CD4-positive, alpha-beta T cell treated with Interleukin-6 for 4 hours (primary cell): ENCODE measurements around the gene EIF3L.

ENCODE experiments used
- DNase-seq: peaks from one replicate; pipeline ENCODE4 v3.0.0-alpha.2; 2020; ENCODE audit warnings: mixed read lengths

Gene EIF3L

GRCh38 chr22:37906364-37907008, 57.3 kb downstream of the EIF3L start:
- peak; percentile 58 for DNase-seq

GRCh38 chr22:37907036-37907954, 58.1 kb downstream of the EIF3L start:
- no peak for DNase-seq

GRCh38 chr22:37909766-37910165, 60.5 kb downstream of the EIF3L start:
- no peak for DNase-seq

GRCh38 chr22:37910890-37911672, 61.9 kb downstream of the EIF3L start:
- DNase-seq = no peak

- DNase-seq = no peak
Measured at GRCh38 chr22:37911697-37912096, 62.5 kb downstream of the EIF3L start.

GRCh38 chr22:37912171-37912570, 63.0 kb downstream of the EIF3L start:
- DNase-seq = no peak

GRCh38 chr22:37913233-37913721, 64.1 kb downstream of the EIF3L start:
- DNase-seq = no peak

- no peak for DNase-seq
Measured at GRCh38 chr22:37916311-37916710, 67.1 kb downstream of the EIF3L start.

GRCh38 chr22:37917874-37918548, 68.8 kb downstream of the EIF3L start:
- DNase-seq = no peak

- DNase-seq = no peak
Measured at GRCh38 chr22:37918580-37919270, 69.5 kb downstream of the EIF3L start.

- no peak for DNase-seq
Measured at GRCh38 chr22:37920126-37920525, 70.9 kb downstream of the EIF3L start.

GRCh38 chr22:37922191-37922590, 73.0 kb downstream of the EIF3L start:
- no peak for DNase-seq

- DNase-seq = no peak
Measured at GRCh38 chr22:37923927-37924326, 74.7 kb downstream of the EIF3L start.

- no peak for DNase-seq
Measured at GRCh38 chr22:37924386-37925065, 75.3 kb downstream of the EIF3L start.

- DNase-seq = no peak
Measured at GRCh38 chr22:37925330-37925729, 76.1 kb downstream of the EIF3L start.

- DNase-seq = no peak
Measured at GRCh38 chr22:37925767-37926166, 76.5 kb downstream of the EIF3L start.

GRCh38 chr22:37926358-37926757, 77.1 kb downstream of the EIF3L start:
- DNase-seq = no peak

- DNase-seq = no peak
Measured at GRCh38 chr22:37926771-37927636, 77.8 kb downstream of the EIF3L start.

GRCh38 chr22:37927637-37927936, 78.4 kb downstream of the EIF3L start:
- no peak for DNase-seq

- DNase-seq = no peak
Measured at GRCh38 chr22:37929390-37929789, 80.2 kb downstream of the EIF3L start.
